ENCODE measurements around the gene DCLK1. TPM values are rescaled to one million over a fixed set of nuclear protein-coding genes. Genes with fewer than 3 reads are reported as not detected.

Gene DCLK1
- total RNA-seq, 4 donors from 2014 or later, result 1.1 to 10.8 (median 6.7) TPM

DNA sequence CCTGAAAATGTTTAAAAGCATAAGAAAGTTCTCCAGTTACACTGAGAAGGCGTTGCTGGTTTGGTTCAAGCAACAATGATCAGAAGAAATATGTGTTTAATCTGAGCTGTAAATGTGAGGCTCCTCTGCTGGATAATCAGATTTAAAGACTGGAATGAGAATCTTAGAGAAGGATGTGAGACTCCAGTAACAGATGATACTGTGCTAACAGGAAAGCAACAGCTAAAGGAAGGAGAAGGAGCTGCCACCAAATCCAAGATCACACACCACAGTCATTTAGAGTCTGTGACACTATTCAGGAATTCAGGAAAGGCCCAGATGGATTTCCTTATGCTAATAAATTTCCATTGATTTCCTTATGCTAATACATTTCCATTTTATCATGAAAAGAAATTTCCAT, 16.9 kb downstream of the DCLK1 start:
- no peak overlapping the region for H3K27ac ChIP-seq
- intact Hi-C loops (cut with DNase I; ENCODE audit: low total_unique reads), result no loop called here
- WGBS, 2 donors (ENCODE audit: low coverage in 1 of 2), result 56 to 57% methylated on average over 1 of the region's 1 CpG
- H3K27me3 ChIP-seq, result no peaks in the 10 kb centered on the region
- H3K4me3 ChIP-seq, result no peak overlapping the region
- no peaks in the 10 kb centered on the region for H3K9me3 ChIP-seq
- no peaks in the 10 kb centered on the region for H3K4me1 ChIP-seq
- in situ Hi-C loops (cut with MboI; ENCODE audit: low pct_ligation_motif_present in 1 of 4, low pct_unique_long_range_greater_than_20kb in 1 of 4, low sequenced_read_pairs in 3 of 4), result no loop called here
- no peak for TF ChIP-seq POLR2AphosphoS5 (IDR thresholded peaks at IDR 0.05)
- TF ChIP-seq POLR2A (IDR thresholded peaks at IDR 0.05), result no peak
- no peak for TF ChIP-seq EP300 (IDR thresholded peaks at IDR 0.05; ENCODE audit: low read depth)
- TF ChIP-seq, protein P1, sequence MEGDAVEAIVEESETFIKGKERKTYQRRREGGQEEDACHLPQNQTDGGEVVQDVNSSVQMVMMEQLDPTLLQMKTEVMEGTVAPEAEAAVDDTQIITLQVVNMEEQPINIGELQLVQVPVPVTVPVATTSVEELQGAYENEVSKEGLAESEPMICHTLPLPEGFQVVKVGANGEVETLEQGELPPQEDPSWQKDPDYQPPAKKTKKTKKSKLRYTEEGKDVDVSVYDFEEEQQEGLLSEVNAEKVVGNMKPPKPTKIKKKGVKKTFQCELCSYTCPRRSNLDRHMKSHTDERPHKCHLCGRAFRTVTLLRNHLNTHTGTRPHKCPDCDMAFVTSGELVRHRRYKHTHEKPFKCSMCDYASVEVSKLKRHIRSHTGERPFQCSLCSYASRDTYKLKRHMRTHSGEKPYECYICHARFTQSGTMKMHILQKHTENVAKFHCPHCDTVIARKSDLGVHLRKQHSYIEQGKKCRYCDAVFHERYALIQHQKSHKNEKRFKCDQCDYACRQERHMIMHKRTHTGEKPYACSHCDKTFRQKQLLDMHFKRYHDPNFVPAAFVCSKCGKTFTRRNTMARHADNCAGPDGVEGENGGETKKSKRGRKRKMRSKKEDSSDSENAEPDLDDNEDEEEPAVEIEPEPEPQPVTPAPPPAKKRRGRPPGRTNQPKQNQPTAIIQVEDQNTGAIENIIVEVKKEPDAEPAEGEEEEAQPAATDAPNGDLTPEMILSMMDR (IDR thresholded peaks at IDR 0.05), result no peak
- no peaks in the 10 kb centered on the region for H3K36me3 ChIP-seq
- no peak for DNase-seq

DNA sequence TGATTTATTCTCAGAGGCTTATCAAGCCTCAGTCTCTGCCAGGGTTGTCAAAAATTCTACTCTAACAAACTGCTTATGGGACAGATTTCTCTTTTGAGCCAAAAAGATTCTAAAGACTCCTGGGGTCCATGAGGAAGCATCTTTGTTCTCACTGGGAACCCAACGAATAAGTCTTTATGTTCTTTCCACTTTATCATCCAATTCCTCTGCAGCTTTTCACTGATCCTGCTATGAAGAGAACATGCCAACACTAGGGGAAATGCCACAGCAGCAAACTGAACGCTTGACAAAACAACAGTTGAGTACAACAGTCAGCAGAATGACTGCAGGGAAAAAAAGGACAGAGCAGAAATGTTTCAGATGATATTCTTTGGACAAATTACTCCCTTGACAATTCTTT, 22.2 kb downstream of the DCLK1 start:
- in situ Hi-C loops (cut with MboI; ENCODE audit: low pct_ligation_motif_present in 1 of 4, low pct_unique_long_range_greater_than_20kb in 1 of 4, low sequenced_read_pairs in 3 of 4), result no loop called here
- intact Hi-C loops (cut with DNase I; ENCODE audit: low total_unique reads), result no loop called here
- H3K9me3 ChIP-seq, result no peaks in the 10 kb centered on the region

DNA sequence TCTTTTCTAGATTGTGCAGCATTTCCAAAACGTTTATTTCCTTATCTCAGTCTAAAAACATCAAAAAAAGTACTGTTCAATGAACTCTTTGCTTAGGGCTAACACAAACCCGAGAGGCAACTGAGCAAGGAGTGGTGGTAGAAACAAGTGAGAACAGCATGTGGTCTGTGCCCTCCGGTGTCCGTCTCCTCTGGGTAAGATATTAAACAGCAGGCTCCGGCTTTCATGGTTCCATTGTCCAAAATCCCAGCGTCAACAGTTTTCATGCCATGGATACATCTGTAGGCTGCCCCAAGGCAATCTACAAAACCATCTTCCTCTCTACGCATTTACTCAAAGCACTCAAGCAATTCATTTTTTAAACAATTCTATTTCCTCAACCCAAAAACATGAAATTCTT, 22.8 kb downstream of the DCLK1 start:
- H3K4me1 ChIP-seq, result no peaks in the 10 kb centered on the region
- no peak for DNase-seq
- H3K9me3 ChIP-seq, result no peaks in the 10 kb centered on the region
- no peaks in the 10 kb centered on the region for H3K27me3 ChIP-seq
- H3K36me3 ChIP-seq, result no peaks in the 10 kb centered on the region
- H3K27ac ChIP-seq, result no peak overlapping the region
- in situ Hi-C loops (cut with MboI; ENCODE audit: low pct_ligation_motif_present in 1 of 4, low pct_unique_long_range_greater_than_20kb in 1 of 4, low sequenced_read_pairs in 3 of 4) (no loop called here), intact Hi-C loops (cut with DNase I; ENCODE audit: low total_unique reads) (no loop called here)
- WGBS, 2 donors (ENCODE audit: low coverage in 1 of 2), result 76 to 81% methylated on average over 7 of the region's 7 CpGs
- no peak overlapping the region for H3K4me3 ChIP-seq
- TF ChIP-seq, protein P1 (IDR thresholded peaks at IDR 0.05), result no peak

More for the DNA sequence above, 22.2 kb downstream of the DCLK1 start:
- 67 to 82% methylated on average over 2 of the region's 2 CpGs for WGBS, 2 donors (ENCODE audit: low coverage in 1 of 2)
- Histone ChIP-seq H3K36me3 (no peaks in the 10 kb centered on the region), H3K27ac (no peak overlapping the region), H3K27me3 (no peaks in the 10 kb centered on the region), H3K4me3 (no peak overlapping the region), H3K4me1 (no peaks in the 10 kb centered on the region)
- TF ChIP-seq, protein P1 (IDR thresholded peaks at IDR 0.05), result no peak
- no peak for TF ChIP-seq POLR2AphosphoS5 (IDR thresholded peaks at IDR 0.05)
- TF ChIP-seq POLR2A (IDR thresholded peaks at IDR 0.05), result no peak
- no peak for TF ChIP-seq EP300 (IDR thresholded peaks at IDR 0.05; ENCODE audit: low read depth)
- DNase-seq, result no peak

DNA sequence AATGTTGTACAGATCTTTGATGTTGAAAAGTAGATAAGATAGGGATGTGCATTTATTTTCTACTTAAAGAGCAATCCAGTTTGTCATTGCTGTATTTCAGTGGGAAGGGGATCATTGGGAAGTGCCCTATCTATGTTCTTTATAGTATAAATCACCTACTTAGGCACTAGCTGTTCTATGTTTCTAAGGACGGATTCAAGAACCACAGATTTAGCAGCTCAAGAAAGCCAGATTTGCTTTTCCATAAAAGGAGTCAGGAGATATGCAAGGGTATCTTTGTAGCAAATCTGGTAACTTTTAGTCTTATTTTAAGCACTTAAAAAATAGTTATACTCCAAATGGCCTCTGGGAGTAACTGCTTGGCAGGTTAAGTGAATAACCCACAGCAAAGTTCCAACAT, 23.7 kb downstream of the DCLK1 start:
- in situ Hi-C loops (cut with MboI; ENCODE audit: low pct_ligation_motif_present in 1 of 4, low pct_unique_long_range_greater_than_20kb in 1 of 4, low sequenced_read_pairs in 3 of 4), result no loop called here
- TF ChIP-seq EP300 (IDR thresholded peaks at IDR 0.05; ENCODE audit: low read depth) (no peak), POLR2A (IDR thresholded peaks at IDR 0.05) (no peak), POLR2AphosphoS5 (IDR thresholded peaks at IDR 0.05) (no peak)
- TF ChIP-seq, protein P1 (IDR thresholded peaks at IDR 0.05), result no peak
- Histone ChIP-seq H3K27me3 (no peaks in the 10 kb centered on the region), H3K4me1 (no peaks in the 10 kb centered on the region), H3K4me3 (no peak overlapping the region), H3K9me3 (no peaks in the 10 kb centered on the region), H3K27ac (no peak overlapping the region), H3K36me3 (no peaks in the 10 kb centered on the region)
- no peak for DNase-seq
- intact Hi-C loops (cut with DNase I; ENCODE audit: low total_unique reads), result no loop called here
- WGBS, 2 donors (ENCODE audit: low coverage in 1 of 2), result 60 to 93% methylated on average over 1 of the region's 1 CpG
